Gastroesophageal sphincter (tissue), 4 donors: ENCODE data around the gene KCNMA1. TPM values are rescaled to one million over a fixed set of nuclear protein-coding genes. Genes with fewer than 3 reads are reported as not detected.

ENCODE experiments used
- ATAC-seq: fragments of 150-250 bp; one replicate; pipeline ENCODE4 v1.9.1; 2016; ENCODE audit warnings: mild to moderate bottlenecking, moderate library complexity
- H3K27ac ChIP-seq, 4 donors: fragments of 200-600 bp; sonication (generic) in 3 of 4; 1 replicate in 3 of 4; 2 replicates in 1 of 4; pipeline ENCODE4 v1.5.1; 2016 to 2019
- H3K27me3 ChIP-seq: fragments of 200-600 bp; sonication (generic); one replicate; pipeline ENCODE4 v1.5.1; 2019
- H3K36me3 ChIP-seq, 2 donors: fragments of 200-600 bp; sonication (generic); one replicate each; pipeline ENCODE4 v1.5.1; 2019; ENCODE audit warnings: control low read depth in 1 of 2
- H3K4me1 ChIP-seq, 3 donors: fragments of 200-600 bp; sonication (generic); 1 replicate in 2 of 3; 2 replicates in 1 of 3; pipeline ENCODE4 v1.5.1; 2016 to 2019; ENCODE audit warnings: control low read depth in 2 of 3
- H3K4me3 ChIP-seq, 2 donors: fragments of 200-600 bp; sonication (generic); one replicate each; pipeline ENCODE4 v1.5.1; 2019; ENCODE audit warnings: mild to moderate bottlenecking in 1 of 2, moderate library complexity in 1 of 2
- H3K9me3 ChIP-seq, 3 donors: fragments of 200-600 bp; sonication (generic); one replicate each; pipeline ENCODE4 v1.5.1; 2017 to 2019; ENCODE audit warnings: control low read depth in 2 of 3
- CTCF ChIP-seq, 4 experiments: fragments of 200-600 bp in 2 of 4; fragments of 450-650 bp in 2 of 4; sonication (generic) in 1 of 4; IDR thresholded peaks; one replicate each; pipeline ENCODE4 v1.5.1; 2017 to 2019; ENCODE audit warnings: antibody characterized with exemption in 4 of 4, mild to moderate bottlenecking in 2 of 4, moderate library complexity in 2 of 4
- EP300 ChIP-seq: sonication (generic); formaldehyde crosslinking; IDR thresholded peaks from one replicate; pipeline ENCODE4 v1.6.1; 2017; ENCODE audit warnings: antibody characterized with exemption, mild to moderate bottlenecking
- POLR2A ChIP-seq, 2 donors: fragments of 450-650 bp; IDR thresholded peaks; one replicate each; pipeline ENCODE4 v1.6.1; 2017; ENCODE audit warnings: antibody characterized with exemption in 2 of 2, mild to moderate bottlenecking in 2 of 2, moderate library complexity in 1 of 2
- POLR2AphosphoS5 ChIP-seq: sonication (generic); formaldehyde crosslinking; IDR thresholded peaks from one replicate; pipeline ENCODE4 v1.6.1; 2017; ENCODE audit warnings: antibody characterized with exemption
- WGBS, 2 donors: methylation state at CpG; one replicate each; pipeline ENCODE4 v1.1.5; 2018; ENCODE audit warnings: low coverage in 1 of 2; 5-methylcytosine and 5-hydroxymethylcytosine counted together
- total RNA-seq, 4 donors: library from RNA; depleted of rRNA; stranded (reverse); fragments of >200 nt; gene quantifications; one replicate each; pipeline ENCODE4 v1.1.0, GENCODE V29; 2016

Gene KCNMA1
- total RNA-seq, 4 donors from 2014 or later: 168 to 389 (median 323) TPM

- H3K4me3 ChIP-seq: no peak overlapping the region
- WGBS, 2 donors: 33 to 36% methylated on average over 2 of the region's 2 CpGs
- TF ChIP-seq EP300: no peak
- TF ChIP-seq POLR2A (IDR thresholded peaks at IDR 0.05): no peak
- TF ChIP-seq POLR2AphosphoS5: peak; percentile 89
- no peak for TF ChIP-seq CTCF (IDR thresholded peaks at IDR 0.05)
- H3K9me3 ChIP-seq: no peaks in the 10 kb centered on the region
- H3K36me3 ChIP-seq: no peaks in the 10 kb centered on the region
- peak; percentile 75 for ATAC-seq
- no peaks in the 10 kb centered on the region for H3K27me3 ChIP-seq
- peak overlapping the region; percentile 40 to 77 (median 60) for H3K27ac ChIP-seq
- H3K4me1 ChIP-seq: peaks cover 10 to 98% (median 17%) of the 10 kb centered on the region in 3 donors
These were observed 349.9 kb downstream of the KCNMA1 start for GRCh38 chr10:77287647-77288120.

DNA sequence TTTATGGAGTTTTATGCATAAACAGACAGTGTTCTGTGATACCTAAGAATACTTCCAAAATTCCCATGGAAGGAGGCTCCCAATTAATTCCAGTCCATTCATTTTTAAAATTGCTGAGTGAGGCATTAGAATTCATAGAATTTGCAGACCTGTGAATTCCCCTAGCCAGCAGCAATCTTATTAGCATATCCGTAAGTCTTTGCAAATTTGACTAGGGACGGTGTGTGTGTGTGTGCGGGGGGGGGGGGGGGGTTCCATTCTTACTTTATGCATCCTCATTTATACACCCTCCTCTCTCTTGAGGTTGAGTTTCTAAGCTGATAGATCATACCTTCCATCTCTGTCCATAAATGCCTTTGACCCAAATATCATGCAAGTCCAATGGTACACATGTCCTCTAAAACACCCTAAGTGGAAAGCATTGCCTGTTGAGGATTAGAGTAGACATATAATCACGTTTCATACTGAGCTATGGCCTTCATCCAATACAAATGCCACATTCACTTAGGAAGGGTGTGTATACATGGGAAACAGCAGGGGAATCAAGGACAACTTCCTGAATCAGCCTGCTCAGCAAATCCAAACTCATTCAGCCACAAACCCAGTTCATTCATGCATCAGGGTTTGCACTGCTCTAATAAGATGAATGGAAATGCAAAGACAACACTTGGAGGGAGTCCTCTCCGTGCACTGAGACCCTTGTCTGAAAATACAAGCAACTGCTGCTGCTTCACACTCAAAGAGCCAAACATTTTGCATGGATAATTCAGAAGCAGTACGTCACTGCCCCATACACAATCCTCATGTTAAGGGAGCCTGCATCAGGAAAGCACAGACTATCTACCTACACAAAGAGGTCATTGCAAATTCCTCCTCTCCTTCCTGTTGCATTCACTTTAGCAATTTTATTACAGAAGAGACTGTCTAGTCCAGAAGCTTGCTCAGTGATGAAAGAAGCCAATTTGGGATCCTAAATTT, 350.8 kb downstream of the KCNMA1 start:
- no peaks in the 10 kb centered on the region for H3K9me3 ChIP-seq
- no peak for ATAC-seq
- H3K4me3 ChIP-seq: no peak overlapping the region
- H3K4me1 ChIP-seq: peaks cover 10 to 99% (median 17%) of the 10 kb centered on the region in 3 donors
- H3K27me3 ChIP-seq: no peaks in the 10 kb centered on the region
- WGBS, 2 donors: 33 to 58% methylated on average over 3 to 6 of the region's 6 CpGs
- peak overlapping the region; percentile 40 to 77 (median 54) for H3K27ac ChIP-seq
- TF ChIP-seq CTCF (IDR thresholded peaks at IDR 0.05) (no peak), EP300 (no peak), POLR2AphosphoS5 (peak; percentile 15), POLR2A (IDR thresholded peaks at IDR 0.05) (no peak)
- H3K36me3 ChIP-seq: no peaks in the 10 kb centered on the region

- no peak for ATAC-seq
- Histone ChIP-seq H3K36me3 (no peaks in the 10 kb centered on the region), H3K4me3 (no peak overlapping the region), H3K27ac (peak overlapping the region in 3 of 4 donors; percentile 18 to 77 (median 35)), H3K4me1 (peaks cover 3 to 96% (median 17%) of the 10 kb centered on the region in 3 donors), H3K27me3 (no peaks in the 10 kb centered on the region), H3K9me3 (no peaks in the 10 kb centered on the region)
- TF ChIP-seq CTCF (IDR thresholded peaks at IDR 0.05) (no peak), POLR2AphosphoS5 (no peak), EP300 (no peak), POLR2A (IDR thresholded peaks at IDR 0.05) (no peak)
- WGBS, 2 donors: 71 to 80% methylated on average over 1 of the region's 1 CpG
These were observed 352.0 kb downstream of the KCNMA1 start for GRCh38 chr10:77285529-77286182.

GRCh38 chr10:77284797-77285196, 352.8 kb downstream of the KCNMA1 start:
- Histone ChIP-seq H3K4me3 (no peak overlapping the region), H3K27ac (peak overlapping the region in 1 of 4 donors; percentile 77), H3K4me1 (peaks cover 0 to 87% (median 14%) of the 10 kb centered on the region in 3 donors), H3K9me3 (no peaks in the 10 kb centered on the region), H3K36me3 (no peaks in the 10 kb centered on the region), H3K27me3 (no peaks in the 10 kb centered on the region)
- 31 to 65% methylated on average over 3 to 5 of the region's 6 CpGs for WGBS, 2 donors
- TF ChIP-seq CTCF (IDR thresholded peaks at IDR 0.05) (no peak), POLR2A (IDR thresholded peaks at IDR 0.05) (no peak)
- ATAC-seq: no peak
